C4-2B (cell line): ENCODE measurements around the gene ADPRS.

Experiments used
- H3K27ac ChIP-seq: fragments of 450-650 bp; 2 replicates; pipeline ENCODE4 v1.5.1; 2017
- ZFX ChIP-seq: fragments of 450-650 bp; IDR thresholded peaks from 2 replicates; pipeline ENCODE4 v1.6.1; 2017
- TF ChIP-seq, protein P1 (sequence below): fragments of 450-650 bp; conservative IDR thresholded peaks from 2 replicates; pipeline ENCODE4 v1.5.1; 2017; ENCODE audit warnings: mild to moderate bottlenecking

The ADPRS gene

DNA sequence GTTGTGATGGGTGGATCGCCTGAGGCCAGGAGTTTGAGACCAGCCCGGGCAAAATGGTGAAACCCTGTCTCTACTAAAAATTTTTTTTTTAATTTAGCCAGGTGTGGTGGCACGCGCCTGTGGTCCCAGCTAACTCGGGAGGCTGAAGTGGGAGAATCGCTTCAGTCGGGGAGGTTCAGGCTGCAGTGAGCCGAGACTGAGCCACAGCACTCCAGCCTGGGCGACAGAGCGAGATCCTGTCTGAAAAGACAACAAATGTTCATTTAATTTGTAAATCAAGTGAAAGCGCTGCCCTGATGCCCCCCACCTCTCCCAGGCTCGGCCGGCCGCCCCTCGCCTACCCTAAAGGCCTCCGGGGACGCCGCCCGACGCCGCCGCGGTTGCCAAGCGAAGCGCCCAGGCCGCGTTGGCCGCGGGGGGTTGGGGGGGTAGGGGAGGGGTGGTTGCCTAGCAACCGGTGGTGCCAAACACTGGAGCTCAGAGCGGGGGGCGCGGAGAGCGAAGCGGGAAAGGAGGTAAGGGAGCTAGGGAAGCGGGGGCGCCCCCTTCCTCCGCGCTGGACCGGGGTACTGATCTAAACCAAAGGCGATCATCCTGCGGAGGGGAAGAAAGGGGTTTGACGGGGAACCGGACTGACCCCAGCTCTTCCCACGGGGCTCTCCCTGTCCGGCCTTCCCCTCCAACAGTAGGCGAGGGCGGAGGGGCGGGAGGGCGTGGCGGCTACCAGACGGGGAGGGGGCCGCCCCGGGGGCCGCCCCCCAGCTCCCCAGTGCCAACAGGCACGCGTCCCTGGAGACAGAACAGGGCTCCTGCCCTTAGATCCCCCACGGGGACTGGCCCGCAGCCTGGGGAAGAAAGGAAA lies 4.8 kb upstream of the ADPRS start, which contains the start of gene TEKT2:
Gene TEKT2, plus strand, starts transcription at position 460 of the 862 bp plus-strand sequence. CDS start 828 bp downstream, outside the sequence.
- no peak for TF ChIP-seq ZFX
- TF ChIP-seq, protein P1, sequence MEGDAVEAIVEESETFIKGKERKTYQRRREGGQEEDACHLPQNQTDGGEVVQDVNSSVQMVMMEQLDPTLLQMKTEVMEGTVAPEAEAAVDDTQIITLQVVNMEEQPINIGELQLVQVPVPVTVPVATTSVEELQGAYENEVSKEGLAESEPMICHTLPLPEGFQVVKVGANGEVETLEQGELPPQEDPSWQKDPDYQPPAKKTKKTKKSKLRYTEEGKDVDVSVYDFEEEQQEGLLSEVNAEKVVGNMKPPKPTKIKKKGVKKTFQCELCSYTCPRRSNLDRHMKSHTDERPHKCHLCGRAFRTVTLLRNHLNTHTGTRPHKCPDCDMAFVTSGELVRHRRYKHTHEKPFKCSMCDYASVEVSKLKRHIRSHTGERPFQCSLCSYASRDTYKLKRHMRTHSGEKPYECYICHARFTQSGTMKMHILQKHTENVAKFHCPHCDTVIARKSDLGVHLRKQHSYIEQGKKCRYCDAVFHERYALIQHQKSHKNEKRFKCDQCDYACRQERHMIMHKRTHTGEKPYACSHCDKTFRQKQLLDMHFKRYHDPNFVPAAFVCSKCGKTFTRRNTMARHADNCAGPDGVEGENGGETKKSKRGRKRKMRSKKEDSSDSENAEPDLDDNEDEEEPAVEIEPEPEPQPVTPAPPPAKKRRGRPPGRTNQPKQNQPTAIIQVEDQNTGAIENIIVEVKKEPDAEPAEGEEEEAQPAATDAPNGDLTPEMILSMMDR = no peak
- H3K27ac ChIP-seq = no peak within 1 kb of the TSS

DNA sequence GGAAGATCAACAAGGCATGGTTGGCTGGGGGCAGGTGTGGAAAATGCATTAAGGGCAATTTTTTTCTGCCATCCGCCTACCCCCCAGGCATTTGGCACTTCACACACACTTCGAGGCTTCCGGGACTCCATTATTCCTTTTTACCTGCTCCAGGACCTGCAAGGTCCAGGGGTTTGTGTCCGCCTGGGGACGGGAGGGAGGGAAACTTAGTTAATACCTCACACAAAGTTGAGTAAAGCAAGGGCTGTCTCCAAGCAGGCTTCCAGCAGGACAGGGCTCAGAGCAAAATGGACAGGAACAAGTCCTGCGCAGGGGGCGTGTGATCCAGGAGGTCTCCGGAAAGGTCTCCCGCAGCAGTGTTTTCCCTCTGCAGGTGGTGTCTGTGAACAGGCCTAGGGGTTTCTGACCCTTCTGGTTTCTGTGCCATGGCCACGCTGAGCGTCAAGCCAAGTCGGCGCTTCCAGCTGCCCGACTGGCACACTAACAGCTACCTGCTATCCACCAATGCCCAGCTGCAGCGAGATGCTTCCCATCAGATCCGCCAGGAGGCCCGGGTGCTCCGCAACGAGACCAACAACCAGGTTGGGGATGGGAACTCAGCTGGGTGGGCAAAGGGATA lies 4.1 kb upstream of the ADPRS start:
- no peak for TF ChIP-seq ZFX
- TF ChIP-seq, protein P1 = no peak
- no peak overlapping the region for H3K27ac ChIP-seq

DNA sequence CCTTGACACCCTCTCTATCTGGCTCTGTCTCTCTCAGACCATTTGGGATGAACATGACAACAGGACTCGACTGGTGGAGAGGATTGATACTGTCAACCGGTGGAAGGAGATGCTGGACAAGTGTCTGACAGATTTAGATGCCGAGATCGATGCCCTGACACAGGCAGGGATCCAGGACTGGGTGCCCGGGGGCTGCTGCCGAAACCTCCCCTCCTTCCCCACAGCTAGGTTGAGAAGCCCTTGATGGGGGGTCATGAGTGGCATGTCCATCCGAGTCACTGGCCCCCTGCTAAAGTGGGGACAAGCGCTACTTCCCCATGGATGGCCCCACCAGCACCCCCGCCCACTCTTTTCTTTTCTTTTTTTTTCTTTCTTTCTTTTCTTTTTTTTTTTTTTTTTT lies 3.6 kb upstream of the ADPRS start:
- H3K27ac ChIP-seq = no peak overlapping the region
- TF ChIP-seq, protein P1 = no peak
- TF ChIP-seq ZFX = no peak

DNA sequence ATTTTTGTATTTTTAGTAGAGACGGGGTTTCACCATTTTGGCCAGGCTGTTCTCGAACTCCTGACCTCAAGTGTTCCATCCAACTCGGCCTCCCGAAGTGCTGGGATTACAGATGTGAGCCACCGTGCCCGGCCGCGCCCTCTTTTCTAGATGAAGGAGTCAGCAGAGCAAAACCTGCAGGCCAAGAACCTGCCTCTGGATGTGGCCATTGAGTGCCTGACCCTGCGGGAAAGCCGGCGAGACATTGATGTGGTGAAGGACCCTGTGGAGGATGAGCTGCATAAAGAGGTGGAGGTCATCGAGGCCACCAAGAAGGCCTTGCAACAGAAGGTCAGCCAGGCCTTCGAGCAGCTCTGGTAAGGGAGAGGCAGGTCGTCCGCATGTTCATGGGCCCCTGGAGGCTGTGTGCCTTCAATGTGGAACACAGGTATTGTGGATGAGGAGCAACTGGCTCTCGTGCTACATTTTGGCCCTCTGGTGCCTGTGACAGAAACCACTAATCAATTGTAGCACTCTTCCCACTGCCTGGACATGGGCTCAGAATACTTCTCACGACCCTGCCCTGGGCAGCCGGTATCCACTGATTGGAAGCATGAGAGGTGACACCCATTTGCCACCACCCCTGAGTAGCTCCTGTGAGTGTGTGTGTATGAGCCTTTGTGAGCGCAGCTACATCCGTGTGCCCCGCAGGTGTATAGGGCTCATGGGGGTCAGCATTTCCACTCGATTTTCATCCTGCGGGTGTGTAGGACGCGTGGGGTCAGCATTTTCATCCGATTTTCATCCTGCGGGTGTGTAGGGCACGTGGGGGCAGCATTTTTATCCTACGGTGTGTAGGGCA lies 2.8 kb upstream of the ADPRS start:
- H3K27ac ChIP-seq = no peak overlapping the region
- TF ChIP-seq, protein P1 = no peak
- no peak for TF ChIP-seq ZFX

DNA sequence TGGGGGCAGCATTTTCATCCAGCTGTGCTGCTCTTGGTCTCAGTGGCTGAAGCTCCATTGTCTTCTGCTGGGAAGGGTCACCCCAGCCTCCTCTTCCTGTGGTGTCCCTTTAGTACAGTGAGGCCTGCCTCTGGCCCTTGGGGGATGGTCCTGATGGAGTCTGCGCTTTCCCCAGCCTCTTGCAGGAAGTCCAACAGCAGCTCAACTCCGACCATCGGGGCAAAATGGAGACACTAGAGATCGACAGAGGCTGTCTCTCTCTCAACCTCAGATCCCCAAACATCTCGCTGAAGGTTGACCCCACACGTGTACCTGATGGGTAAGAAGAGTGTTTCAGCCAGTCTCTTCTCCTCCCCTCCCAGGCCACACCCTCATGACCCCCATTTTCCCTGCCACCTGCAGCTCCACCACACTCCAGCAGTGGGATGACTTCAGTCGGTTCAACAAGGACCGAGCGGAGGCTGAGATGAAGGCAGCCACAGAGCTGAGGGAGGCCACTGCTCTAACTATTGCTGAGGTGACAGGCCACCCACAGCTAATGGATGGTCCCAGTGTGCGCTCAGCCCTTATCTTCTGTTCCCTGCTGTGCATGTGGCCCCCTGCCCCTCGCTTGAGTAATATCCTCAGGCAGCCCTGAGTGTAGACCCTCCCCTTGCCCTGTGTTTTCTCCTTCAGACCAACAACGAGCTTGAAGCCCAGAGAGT lies 2.0 kb upstream of the ADPRS start:
- H3K27ac ChIP-seq = no peak overlapping the region
- TF ChIP-seq, protein P1 = no peak
- no peak for TF ChIP-seq ZFX

DNA sequence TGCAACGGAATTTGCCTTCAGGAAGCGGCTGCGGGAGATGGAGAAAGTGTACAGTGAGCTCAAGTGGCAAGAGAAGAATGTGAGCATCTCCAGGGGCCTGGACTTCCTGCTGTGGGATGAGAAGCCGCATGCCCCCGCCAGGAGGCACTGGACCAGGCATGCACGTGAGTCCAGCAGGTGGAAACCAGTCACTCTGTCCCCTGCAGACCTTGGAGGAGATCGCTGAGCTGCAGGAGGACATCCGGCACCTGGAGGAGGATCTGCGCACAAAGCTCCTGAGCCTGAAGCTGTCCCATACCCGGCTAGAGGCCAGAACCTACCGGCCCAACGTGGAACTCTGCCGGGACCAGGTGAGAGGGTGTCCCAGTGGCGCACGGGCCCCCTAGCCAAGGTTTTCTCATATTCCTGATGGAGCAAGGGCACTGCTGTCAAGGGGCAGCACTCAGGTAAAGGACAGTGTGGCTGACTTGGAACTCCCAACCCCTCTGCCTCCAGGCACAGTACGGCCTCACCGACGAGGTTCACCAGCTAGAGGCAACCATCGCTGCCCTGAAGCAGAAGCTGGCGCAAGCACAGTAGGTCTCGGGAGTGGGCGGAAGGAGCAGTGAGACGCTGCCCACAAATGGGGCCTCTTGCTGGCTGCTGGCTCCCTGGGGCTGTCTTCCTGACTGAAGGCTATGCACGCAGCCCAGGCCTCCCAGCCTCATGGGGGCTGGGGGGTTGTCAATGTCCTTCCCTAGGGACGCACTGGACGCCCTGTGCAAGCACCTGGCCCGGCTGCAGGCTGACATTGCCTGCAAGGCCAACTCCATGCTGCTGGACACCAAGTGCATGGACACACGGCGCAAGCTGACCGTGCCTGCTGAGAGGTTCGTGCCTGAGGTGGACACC lies 1.2 kb upstream of the ADPRS start:
- TF ChIP-seq, protein P1 = no peak
- TF ChIP-seq ZFX = no peak
- peak overlapping the region; percentile 78; the same call in 1 of the 2 replicates for H3K27ac ChIP-seq
